ENCODE data around the gene IFITM1. TPM values are rescaled to one million over a fixed set of nuclear protein-coding genes. Genes with fewer than 3 reads are reported as not detected.
"Not testable (repeated sequence)": the region's sequence is repeated elsewhere in the genome, so short reads cannot be mapped to it uniquely, and the experiment has no call there.

Gene IFITM1
- total and polyA plus RNA-seq, 8 donors = 7.0 to 224 (median 41.0) TPM

DNA sequence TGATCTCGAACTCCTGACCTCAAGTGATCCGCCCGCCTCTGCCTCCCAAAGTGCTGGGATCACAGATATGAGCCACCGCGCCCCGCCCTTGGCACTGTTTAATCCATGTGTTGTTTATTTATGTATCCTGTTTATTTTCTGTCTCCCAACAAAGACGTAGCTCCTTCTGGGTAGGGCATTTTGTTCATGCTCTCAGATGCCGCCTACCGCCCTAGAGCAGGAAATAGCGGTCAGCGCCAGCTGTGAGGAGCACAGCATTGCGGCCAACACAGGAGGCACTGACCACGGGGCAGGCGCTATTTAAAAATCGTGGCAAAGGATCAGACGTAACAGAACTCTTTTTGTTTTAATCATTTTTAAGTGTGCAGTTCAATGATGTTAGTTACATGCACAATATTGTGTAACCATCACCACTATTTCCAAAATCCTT is 45.1 kb upstream of the IFITM1 start:
- Histone ChIP-seq H3K4me3 (peak overlapping the region in 3 of 4 donors; percentile 3 to 45 (median 39)), H3K27me3 (peaks cover 0 to 39% (median 0%) of the 10 kb centered on the region in 3 donors), H3K4me1 (peaks cover 0 to 23% (median 10%) of the 10 kb centered on the region in 4 donors), H3K27ac (peak overlapping the region; percentile 32 to 89 (median 77))
- intact Hi-C loops (cut with DNase I; ENCODE audit: low total_unique reads); H3K9me3 ChIP-seq; H3K36me3 ChIP-seq: not testable (repeated sequence)
- WGBS, 5 donors = 33 to 42% (median 40%) methylated on average over 16 of the region's 16 CpGs
- DNase-seq = peak; percentile 68 to 69
- peak in 2 of 3 donors; percentile 66 to 67 for TF ChIP-seq POLR2AphosphoS5 (IDR thresholded peaks at IDR 0.05)

DNA sequence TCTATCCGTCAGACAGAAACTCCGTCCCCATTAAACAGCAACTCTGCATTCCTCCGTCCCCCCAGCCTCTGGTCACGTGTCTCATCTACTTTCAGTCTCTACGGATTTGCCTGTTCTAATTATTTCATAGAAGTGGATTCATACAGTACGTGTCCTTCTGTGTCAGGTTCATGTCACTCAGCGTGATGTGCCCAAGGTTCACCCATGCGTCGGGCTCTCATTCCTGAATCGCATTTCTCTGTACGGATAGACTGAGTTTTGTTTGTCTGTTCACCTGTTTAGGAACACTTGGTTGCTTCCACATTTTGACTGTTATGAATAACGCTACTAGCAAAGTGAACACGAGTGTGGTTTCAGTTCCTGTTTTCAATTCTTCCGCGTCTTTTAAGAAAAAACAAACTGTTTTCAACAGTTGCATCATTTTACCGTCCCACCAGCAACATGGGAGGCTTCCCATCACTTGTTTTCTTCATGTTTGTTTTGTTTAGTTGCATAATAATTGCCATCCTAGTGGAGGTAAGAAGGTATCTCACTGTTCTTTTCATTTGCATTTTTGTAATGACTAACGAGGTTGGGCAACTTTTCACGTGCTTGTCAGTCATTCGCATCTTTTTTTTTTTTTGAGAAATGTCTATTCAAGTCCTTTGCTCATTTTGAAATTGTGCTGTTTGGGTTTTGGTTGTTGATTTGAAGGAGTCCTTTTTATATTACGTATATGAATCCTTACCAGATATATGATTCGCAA is 44.5 kb upstream of the IFITM1 start:
- Histone ChIP-seq H3K27ac (peak overlapping the region; percentile 61 to 89 (median 77)), H3K36me3 (no peaks in the 10 kb centered on the region), H3K4me3 (peak overlapping the region in 2 of 4 donors; percentile 39 to 45), H3K4me1 (peaks cover 0 to 23% (median 10%) of the 10 kb centered on the region in 4 donors), H3K27me3 (peaks cover 0 to 39% (median 0%) of the 10 kb centered on the region in 3 donors), H3K9me3 (peaks cover 0 to 10% (median 0%) of the 10 kb centered on the region in 4 donors)
- intact Hi-C loops (cut with DNase I; ENCODE audit: low total_unique reads) = no loop called here
- DNase-seq = peak in 1 of 2 donors; percentile 62
- TF ChIP-seq POLR2AphosphoS5 (IDR thresholded peaks at IDR 0.05) (peak in 2 of 3 donors; percentile 13 to 58), EP300 (IDR thresholded peaks at IDR 0.05) (no peak)
- WGBS, 5 donors = 43 to 57% (median 56%) methylated on average over 21 of the region's 21 CpGs

DNA sequence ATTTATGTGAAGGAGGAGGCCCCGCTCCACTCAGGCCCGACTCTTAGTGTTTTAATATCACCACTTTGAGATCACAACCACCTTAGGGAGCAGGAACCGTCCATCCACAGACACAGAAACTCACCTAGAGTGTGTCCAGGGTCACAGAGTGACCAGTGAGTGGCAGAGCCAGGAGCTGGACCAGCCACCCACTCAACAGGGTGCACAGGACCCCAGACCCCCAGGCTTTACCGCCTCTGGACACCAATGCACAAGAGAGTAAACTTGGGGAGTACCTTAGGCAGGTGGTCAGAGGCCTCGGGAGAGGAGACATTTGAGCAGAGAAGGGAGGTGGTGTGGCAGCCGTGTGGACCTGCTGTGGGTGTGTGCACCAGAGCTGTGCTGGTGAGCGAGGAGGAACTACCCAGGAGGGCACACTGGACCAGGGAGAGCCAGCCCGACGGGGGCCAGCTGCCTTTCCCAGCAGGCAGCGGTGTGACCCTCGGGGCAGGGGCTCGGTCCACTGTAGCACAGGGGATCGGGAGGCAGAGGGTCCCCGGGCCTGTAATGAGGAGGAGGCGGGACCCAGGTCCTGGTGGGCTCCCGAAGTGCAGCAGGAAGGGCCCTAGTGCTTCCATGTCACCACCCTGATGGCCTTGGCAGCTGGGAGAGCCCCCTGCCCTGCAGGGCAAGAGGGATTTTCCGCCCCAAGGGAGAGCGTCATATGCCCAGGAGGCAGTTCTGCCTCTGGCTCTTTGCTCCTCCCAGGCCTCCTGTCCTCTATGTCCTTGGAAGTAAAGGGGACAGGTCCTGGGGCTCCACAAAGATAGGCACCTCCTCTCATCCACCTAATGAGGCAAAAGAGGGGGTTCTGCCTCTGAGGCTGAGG is 43.2 kb upstream of the IFITM1 start:
- Histone ChIP-seq H3K27me3 (peaks cover 0 to 39% (median 0%) of the 10 kb centered on the region in 3 donors), H3K36me3 (no peaks in the 10 kb centered on the region), H3K9me3 (peaks cover 0 to 5% (median 0%) of the 10 kb centered on the region in 4 donors), H3K27ac (peak overlapping the region in 4 of 5 donors; percentile 75 to 89 (median 83)), H3K4me1 (peaks cover 0 to 23% (median 10%) of the 10 kb centered on the region in 4 donors), H3K4me3 (no peak overlapping the region)
- TF ChIP-seq POLR2A (IDR thresholded peaks at IDR 0.05) (no peak), EP300 (IDR thresholded peaks at IDR 0.05) (no peak), POLR2AphosphoS5 (IDR thresholded peaks at IDR 0.05) (no peak)
- TF ChIP-seq, protein P1, sequence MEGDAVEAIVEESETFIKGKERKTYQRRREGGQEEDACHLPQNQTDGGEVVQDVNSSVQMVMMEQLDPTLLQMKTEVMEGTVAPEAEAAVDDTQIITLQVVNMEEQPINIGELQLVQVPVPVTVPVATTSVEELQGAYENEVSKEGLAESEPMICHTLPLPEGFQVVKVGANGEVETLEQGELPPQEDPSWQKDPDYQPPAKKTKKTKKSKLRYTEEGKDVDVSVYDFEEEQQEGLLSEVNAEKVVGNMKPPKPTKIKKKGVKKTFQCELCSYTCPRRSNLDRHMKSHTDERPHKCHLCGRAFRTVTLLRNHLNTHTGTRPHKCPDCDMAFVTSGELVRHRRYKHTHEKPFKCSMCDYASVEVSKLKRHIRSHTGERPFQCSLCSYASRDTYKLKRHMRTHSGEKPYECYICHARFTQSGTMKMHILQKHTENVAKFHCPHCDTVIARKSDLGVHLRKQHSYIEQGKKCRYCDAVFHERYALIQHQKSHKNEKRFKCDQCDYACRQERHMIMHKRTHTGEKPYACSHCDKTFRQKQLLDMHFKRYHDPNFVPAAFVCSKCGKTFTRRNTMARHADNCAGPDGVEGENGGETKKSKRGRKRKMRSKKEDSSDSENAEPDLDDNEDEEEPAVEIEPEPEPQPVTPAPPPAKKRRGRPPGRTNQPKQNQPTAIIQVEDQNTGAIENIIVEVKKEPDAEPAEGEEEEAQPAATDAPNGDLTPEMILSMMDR (IDR thresholded peaks at IDR 0.05) = no peak
- no peak for DNase-seq
- intact Hi-C loops (cut with DNase I; ENCODE audit: low total_unique reads) = no loop called here
- WGBS, 5 donors = 73 to 84% (median 83%) methylated on average over 15 to 18 of the region's 18 CpGs

DNA sequence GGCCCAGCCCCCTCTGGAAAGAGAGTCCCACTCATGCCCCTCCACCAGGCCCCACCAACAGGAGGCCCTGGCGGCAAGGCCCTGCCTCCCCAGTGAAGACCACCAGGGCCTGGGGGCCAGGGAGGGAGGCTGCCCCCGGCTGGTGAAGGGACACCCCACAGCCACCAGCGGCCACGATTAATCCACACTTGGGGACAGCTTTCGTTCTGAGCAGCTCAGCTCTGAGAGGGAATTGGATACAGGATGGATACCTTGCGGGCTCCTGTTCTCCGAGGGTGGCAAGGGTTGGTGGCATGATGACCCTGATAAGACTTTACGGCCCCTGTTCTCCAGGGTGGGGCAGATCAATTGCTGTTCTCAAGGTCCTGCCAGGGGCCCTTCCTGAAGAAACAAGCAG is 42.5 kb upstream of the IFITM1 start:
- H3K27ac ChIP-seq = peak overlapping the region in 2 of 5 donors; percentile 89
- 35 to 69% (median 64%) methylated on average over 4 to 8 of the region's 8 CpGs for WGBS, 5 donors

More for the DNA sequence above, 42.5 kb upstream of the IFITM1 start:
- Histone ChIP-seq H3K4me3 (no peak overlapping the region), H3K9me3 (no peaks in the 10 kb centered on the region), H3K27me3 (peaks cover 0 to 39% (median 0%) of the 10 kb centered on the region in 3 donors), H3K36me3 (no peaks in the 10 kb centered on the region), H3K4me1 (peaks cover 0 to 23% (median 10%) of the 10 kb centered on the region in 4 donors)
- no peak for TF ChIP-seq POLR2AphosphoS5 (IDR thresholded peaks at IDR 0.05)
- TF ChIP-seq, protein P1 (IDR thresholded peaks at IDR 0.05) = no peak
- no peak for TF ChIP-seq POLR2A (IDR thresholded peaks at IDR 0.05)
- no peak for TF ChIP-seq EP300 (IDR thresholded peaks at IDR 0.05)
- intact Hi-C loops (cut with DNase I; ENCODE audit: low total_unique reads) = no loop called here
- no peak for DNase-seq

All from stomach (tissue), 9 donors.